ENCODE measurements around the gene HOXA6.

Gene HOXA6

DNA sequence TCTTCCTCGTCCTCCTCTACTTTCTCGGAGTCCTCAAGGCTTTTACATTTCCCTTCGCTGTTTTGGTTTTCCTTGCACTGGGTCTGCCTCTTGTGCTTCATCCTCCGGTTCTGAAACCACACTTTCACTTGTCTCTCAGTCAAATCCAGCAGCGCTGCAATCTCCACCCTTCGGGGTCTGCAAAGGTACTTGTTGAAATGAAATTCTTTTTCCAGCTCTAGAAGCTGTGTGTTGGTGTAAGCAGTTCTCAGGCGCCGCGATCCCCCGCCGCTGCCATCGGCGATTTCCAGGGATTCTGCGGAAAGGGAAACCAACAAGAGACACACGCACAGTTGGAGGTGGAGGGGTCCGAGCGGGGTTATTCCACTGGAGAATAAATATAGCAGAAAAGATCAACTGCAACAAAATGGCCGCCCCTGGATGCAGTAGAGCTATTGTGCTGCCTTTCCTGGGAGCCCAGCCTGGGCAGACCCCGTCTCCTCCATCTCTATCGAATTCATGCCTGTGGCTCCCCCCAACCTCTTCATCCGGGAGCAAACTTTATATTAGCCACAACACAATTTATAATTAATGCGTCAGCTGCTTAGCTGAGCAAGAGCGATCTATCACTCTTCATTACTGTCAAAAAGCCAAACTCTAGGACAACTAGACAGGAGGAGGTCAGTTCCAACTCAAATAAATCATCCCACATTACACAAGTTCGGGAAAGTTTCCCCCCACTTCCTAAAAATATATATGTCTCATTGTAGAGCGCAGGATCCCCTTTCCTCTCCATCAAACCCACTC lies 46.2 kb downstream of the HOXA6 start:
- Histone ChIP-seq H3K27ac (no peak overlapping the region), H3K36me3 (ENCODE audit: insufficient read depth) (no peaks in the 10 kb centered on the region), H3K4me1 (ENCODE audit: low read depth, poor library complexity, severe bottlenecking) (peaks cover 7% of the 10 kb centered on the region), H3K79me2 (ENCODE audit: insufficient read depth, low read depth) (peaks cover 16% of the 10 kb centered on the region), H3K27me3 (ENCODE audit: insufficient read depth, low read depth) (no peaks in the 10 kb centered on the region), H3K4me3 (IDR thresholded peaks at IDR 0.05; ENCODE audit: insufficient read depth, low read depth, low read length) (no peak overlapping the region), H4K20me1 (ENCODE audit: insufficient read depth) (no peaks in the 10 kb centered on the region; the same call in 1 of the 2 replicates), H2AFZ (ENCODE audit: low read depth) (no peak overlapping the region), H3K4me2 (no peak overlapping the region), H3K9ac (no peak overlapping the region)
- no peak for TF ChIP-seq CTCF (conservative IDR thresholded peaks at IDR 0.05; ENCODE audit: low read depth, low read length)

DNA sequence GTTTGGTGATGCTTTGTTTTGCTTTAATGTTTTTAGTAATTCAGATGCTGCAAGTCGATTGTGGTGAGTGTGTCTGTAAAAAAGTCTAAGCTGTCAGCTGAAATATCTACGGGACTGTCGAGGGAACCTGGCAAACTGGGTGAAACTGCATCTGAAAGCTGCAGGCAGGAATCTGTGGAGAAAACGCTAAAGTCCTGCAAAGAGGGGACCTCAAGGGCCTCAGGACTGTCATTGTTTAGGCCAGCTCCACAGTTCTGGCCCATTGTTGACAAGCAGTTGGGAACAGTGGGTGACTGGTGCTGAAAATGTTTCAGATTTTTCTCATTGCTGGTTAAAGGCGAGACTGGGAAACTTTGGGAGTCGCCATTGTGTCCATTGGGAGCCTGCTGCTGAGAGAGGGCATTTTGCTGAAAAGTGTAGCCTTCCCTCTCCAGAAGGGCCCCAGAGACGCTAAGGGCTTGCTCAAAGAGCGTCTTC lies 46.8 kb downstream of the HOXA6 start:
- H3K4me3 ChIP-seq (IDR thresholded peaks at IDR 0.05; ENCODE audit: insufficient read depth, low read depth, low read length), result no peak overlapping the region
- no peaks in the 10 kb centered on the region for H3K36me3 ChIP-seq (ENCODE audit: insufficient read depth)
- peaks cover 7% of the 10 kb centered on the region for H3K4me1 ChIP-seq (ENCODE audit: low read depth, poor library complexity, severe bottlenecking)
- H3K9ac ChIP-seq, result no peak overlapping the region
- TF ChIP-seq CTCF (conservative IDR thresholded peaks at IDR 0.05; ENCODE audit: low read depth, low read length), result no peak
- no peak overlapping the region for H3K27ac ChIP-seq
- H2AFZ ChIP-seq (ENCODE audit: low read depth), result no peak overlapping the region
- H4K20me1 ChIP-seq (ENCODE audit: insufficient read depth), result no peaks in the 10 kb centered on the region; the same call in 1 of the 2 replicates
- H3K27me3 ChIP-seq (ENCODE audit: insufficient read depth, low read depth), result no peaks in the 10 kb centered on the region
- no peak overlapping the region for H3K4me2 ChIP-seq
- peaks cover 16% of the 10 kb centered on the region for H3K79me2 ChIP-seq (ENCODE audit: insufficient read depth, low read depth)

DNA sequence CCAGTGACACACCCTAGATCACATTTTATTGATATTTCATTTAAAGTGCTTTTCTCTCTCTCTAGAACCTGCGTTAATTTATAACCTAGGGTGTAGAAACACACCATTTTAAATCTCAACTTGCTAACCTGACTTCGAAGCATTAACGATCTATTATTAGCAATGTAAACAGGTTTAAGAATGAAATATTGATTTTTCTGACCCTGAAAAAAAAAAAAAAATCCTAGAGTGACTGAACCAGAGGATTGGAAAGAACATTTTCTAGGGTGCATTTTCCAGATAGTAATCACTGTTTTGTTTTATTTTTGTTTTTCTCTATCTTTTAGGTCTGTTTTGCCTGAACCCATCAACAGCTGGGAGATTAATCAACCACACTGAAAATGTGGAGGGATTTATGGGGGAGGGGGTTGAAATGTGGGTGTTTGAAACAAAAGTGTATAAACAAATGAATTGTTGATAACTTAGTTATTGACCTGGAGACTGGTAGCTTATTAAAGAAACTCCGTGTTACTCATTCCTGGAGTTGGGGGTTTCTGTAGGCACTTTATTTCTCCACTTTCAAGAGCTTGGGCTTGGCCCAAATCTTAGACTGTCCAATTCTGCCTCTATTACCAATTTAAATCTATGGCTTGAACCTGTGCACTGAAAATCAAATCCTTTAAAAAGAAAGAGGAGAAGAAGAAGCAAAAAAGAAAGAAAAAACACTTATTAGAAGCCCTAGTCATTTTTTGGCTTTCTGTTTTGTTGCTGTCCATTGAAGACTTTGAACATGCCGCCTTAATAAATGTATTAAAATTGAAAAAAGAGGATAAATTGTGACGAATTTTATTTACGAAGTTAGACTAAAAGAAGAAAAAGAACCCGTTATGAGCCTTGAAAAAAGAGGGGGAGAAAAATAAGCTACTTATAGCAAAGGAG lies 47.9 kb downstream of the HOXA6 start:
- H3K36me3 ChIP-seq (ENCODE audit: insufficient read depth), result no peaks in the 10 kb centered on the region
- H3K4me3 ChIP-seq (IDR thresholded peaks at IDR 0.05; ENCODE audit: insufficient read depth, low read depth, low read length), result no peak overlapping the region
- no peaks in the 10 kb centered on the region for H3K27me3 ChIP-seq (ENCODE audit: insufficient read depth, low read depth)
- no peak overlapping the region for H3K4me2 ChIP-seq
- TF ChIP-seq CTCF (conservative IDR thresholded peaks at IDR 0.05; ENCODE audit: low read depth, low read length), result no peak
- H3K4me1 ChIP-seq (ENCODE audit: low read depth, poor library complexity, severe bottlenecking), result peaks cover 7% of the 10 kb centered on the region
- H4K20me1 ChIP-seq (ENCODE audit: insufficient read depth), result no peaks in the 10 kb centered on the region; the same call in 1 of the 2 replicates
- no peak overlapping the region for H3K27ac ChIP-seq
- peaks cover 16% of the 10 kb centered on the region for H3K79me2 ChIP-seq (ENCODE audit: insufficient read depth, low read depth)
- no peak overlapping the region for H2AFZ ChIP-seq (ENCODE audit: low read depth)
- H3K9ac ChIP-seq, result no peak overlapping the region

GRCh38 chr7:27098578-27099451 lies 48.8 kb downstream of the HOXA6 start:
- Histone ChIP-seq H3K36me3 (ENCODE audit: insufficient read depth) (no peaks in the 10 kb centered on the region), H3K27me3 (ENCODE audit: insufficient read depth, low read depth) (no peaks in the 10 kb centered on the region), H4K20me1 (ENCODE audit: insufficient read depth) (no peaks in the 10 kb centered on the region; the same call in 1 of the 2 replicates), H3K4me2 (no peak overlapping the region), H3K4me3 (IDR thresholded peaks at IDR 0.05; ENCODE audit: insufficient read depth, low read depth, low read length) (no peak overlapping the region), H3K4me1 (ENCODE audit: low read depth, poor library complexity, severe bottlenecking) (peaks cover 7% of the 10 kb centered on the region), H2AFZ (ENCODE audit: low read depth) (no peak overlapping the region), H3K79me2 (ENCODE audit: insufficient read depth, low read depth) (peaks cover 16% of the 10 kb centered on the region), H3K27ac (no peak overlapping the region), H3K9ac (no peak overlapping the region)
- no peak for TF ChIP-seq CTCF (conservative IDR thresholded peaks at IDR 0.05; ENCODE audit: low read depth, low read length)
